WTC11 (cell line): ENCODE data around the gene HS3ST4.

Source experiments
- ATF1 ChIP-seq: sonication (generic); formaldehyde crosslinking; IDR thresholded peaks from 2 replicates; pipeline ENCODE4 v1.8.1; 2023; ENCODE audit warnings: mild to moderate bottlenecking, moderate library complexity, missing genetic modification reagents
- CBFB ChIP-seq: sonication (generic); formaldehyde crosslinking; IDR thresholded peaks from 2 replicates; pipeline ENCODE4 v1.8.1; 2022; ENCODE audit warnings: mild to moderate bottlenecking, low read depth, missing genetic modification reagents
- CREM ChIP-seq: sonication (generic); formaldehyde crosslinking; IDR thresholded peaks from 2 replicates; pipeline ENCODE4 v1.8.1; 2022; ENCODE audit warnings: mild to moderate bottlenecking, missing genetic modification reagents, moderate library complexity
- CTCF ChIP-seq: fragments of 200-600 bp; IDR thresholded peaks from 2 replicates; pipeline ENCODE4 v1.8.0; 2022; ENCODE audit warnings: antibody characterized with exemption
- FOXP1 ChIP-seq: sonication (generic); formaldehyde crosslinking; IDR thresholded peaks from 2 replicates; pipeline ENCODE4 v1.8.0; 2022; ENCODE audit warnings: missing genetic modification reagents, mild to moderate bottlenecking, moderate library complexity, borderline replicate concordance
- GABPB1 ChIP-seq: sonication (generic); formaldehyde crosslinking; IDR thresholded peaks from 2 replicates; pipeline ENCODE4 v1.8.1; 2023; ENCODE audit warnings: mild to moderate bottlenecking, missing genetic modification reagents
- HMGA2 ChIP-seq: fragments of 250-450 bp; sonication (Bioruptor Pico); IDR thresholded peaks from 2 replicates; pipeline ENCODE4 v1.4.0; 2021; ENCODE audit warnings: mild to moderate bottlenecking, moderate library complexity
- KAT7 ChIP-seq: sonication (generic); formaldehyde crosslinking; IDR thresholded peaks from 2 replicates; pipeline ENCODE4 v1.8.1; 2023; ENCODE audit warnings: missing genetic modification reagents, mild to moderate bottlenecking, borderline replicate concordance
- NR3C1 ChIP-seq: sonication (generic); formaldehyde crosslinking; conservative IDR thresholded peaks from 2 replicates; pipeline ENCODE4 v1.8.1; 2023; ENCODE audit warnings: low read depth, mild to moderate bottlenecking, missing genetic modification reagents
- OVOL2 ChIP-seq: fragments of 250-450 bp; sonication (Bioruptor Pico); IDR thresholded peaks from 2 replicates; pipeline ENCODE4 v1.9.0; 2021; ENCODE audit warnings: mild to moderate bottlenecking, borderline replicate concordance
- TP53 ChIP-seq: sonication (generic); formaldehyde crosslinking; IDR thresholded peaks from 2 replicates; pipeline ENCODE4 v1.8.1; 2023; ENCODE audit warnings: mild to moderate bottlenecking, missing genetic modification reagents
- ZBTB21 ChIP-seq: sonication (generic); formaldehyde crosslinking; IDR thresholded peaks from 2 replicates; pipeline ENCODE4 v1.8.1; 2023; ENCODE audit warnings: mild to moderate bottlenecking, missing genetic modification reagents, borderline replicate concordance
- TF ChIP-seq, protein P1 (sequence below): sonication (generic); formaldehyde crosslinking; IDR thresholded peaks from 2 replicates; pipeline ENCODE4 v1.8.1; 2022; ENCODE audit warnings: low read depth, missing genetic modification reagents, borderline replicate concordance

DNA sequence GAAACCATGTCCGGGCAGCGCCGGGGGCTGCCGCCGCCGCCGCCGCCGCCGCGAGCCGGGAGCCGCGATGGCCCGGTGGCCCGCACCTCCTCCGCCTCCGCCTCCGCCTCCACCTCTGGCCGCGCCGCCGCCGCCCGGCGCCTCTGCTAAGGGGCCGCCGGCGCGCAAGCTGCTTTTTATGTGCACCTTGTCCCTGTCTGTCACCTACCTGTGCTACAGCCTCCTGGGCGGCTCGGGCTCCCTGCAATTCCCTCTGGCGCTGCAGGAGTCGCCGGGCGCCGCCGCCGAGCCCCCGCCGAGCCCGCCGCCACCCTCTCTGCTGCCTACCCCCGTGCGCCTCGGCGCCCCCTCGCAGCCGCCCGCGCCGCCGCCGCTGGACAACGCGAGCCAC, 587 bp downstream of the HS3ST4 start:
- TF ChIP-seq CTCF (no peak), ZBTB21 (CRISPR knock-in tag) (no peak), NR3C1 (CRISPR knock-in tag) (no peak), CBFB (CRISPR knock-in tag) (no peak), FOXP1 (CRISPR knock-in tag) (no peak), TP53 (CRISPR knock-in tag) (no peak), OVOL2 (no peak), KAT7 (CRISPR knock-in tag) (no peak), HMGA2 (no peak), GABPB1 (CRISPR knock-in tag) (no peak), ATF1 (CRISPR knock-in tag) (no peak), CREM (no peak)
- TF ChIP-seq, protein P1, sequence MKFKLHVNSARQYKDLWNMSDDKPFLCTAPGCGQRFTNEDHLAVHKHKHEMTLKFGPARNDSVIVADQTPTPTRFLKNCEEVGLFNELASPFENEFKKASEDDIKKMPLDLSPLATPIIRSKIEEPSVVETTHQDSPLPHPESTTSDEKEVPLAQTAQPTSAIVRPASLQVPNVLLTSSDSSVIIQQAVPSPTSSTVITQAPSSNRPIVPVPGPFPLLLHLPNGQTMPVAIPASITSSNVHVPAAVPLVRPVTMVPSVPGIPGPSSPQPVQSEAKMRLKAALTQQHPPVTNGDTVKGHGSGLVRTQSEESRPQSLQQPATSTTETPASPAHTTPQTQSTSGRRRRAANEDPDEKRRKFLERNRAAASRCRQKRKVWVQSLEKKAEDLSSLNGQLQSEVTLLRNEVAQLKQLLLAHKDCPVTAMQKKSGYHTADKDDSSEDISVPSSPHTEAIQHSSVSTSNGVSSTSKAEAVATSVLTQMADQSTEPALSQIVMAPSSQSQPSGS (CRISPR knock-in tag): no peak
